Left lobe of liver (tissue), 2 donors: Measurements from ENCODE around the gene CXCL11. TPM values are rescaled to one million over a fixed set of nuclear protein-coding genes. Genes with fewer than 3 reads are reported as not detected.
"Not testable (repeated sequence)": the region's sequence is repeated elsewhere in the genome, so short reads cannot be mapped to it uniquely, and the experiment has no call there.

Experiments
- ATAC-seq: fragments of 200-7000 bp; cut with Tn5 transposase; one replicate; pipeline ENCODE4 v1.9.1; 2020; ENCODE audit warnings: mild to moderate bottlenecking, moderate library complexity
- DNase-seq: peaks from one replicate; pipeline ENCODE4 v3.0.0-alpha.2; 2020; ENCODE audit warnings: low spot score
- total RNA-seq: library from RNA; stranded (reverse); gene quantifications from one replicate; pipeline ENCODE4 v1.2.1, GENCODE V29; 2021
- donor health status: DM: no; HTN: no; CAD: no; lungs with moderate emphysema.
- donor health status: DM: no; HTN: yes; CAD: no.

CXCL11 gene
- total RNA-seq, 1 donor from 2014 or later, result not detected

DNA sequence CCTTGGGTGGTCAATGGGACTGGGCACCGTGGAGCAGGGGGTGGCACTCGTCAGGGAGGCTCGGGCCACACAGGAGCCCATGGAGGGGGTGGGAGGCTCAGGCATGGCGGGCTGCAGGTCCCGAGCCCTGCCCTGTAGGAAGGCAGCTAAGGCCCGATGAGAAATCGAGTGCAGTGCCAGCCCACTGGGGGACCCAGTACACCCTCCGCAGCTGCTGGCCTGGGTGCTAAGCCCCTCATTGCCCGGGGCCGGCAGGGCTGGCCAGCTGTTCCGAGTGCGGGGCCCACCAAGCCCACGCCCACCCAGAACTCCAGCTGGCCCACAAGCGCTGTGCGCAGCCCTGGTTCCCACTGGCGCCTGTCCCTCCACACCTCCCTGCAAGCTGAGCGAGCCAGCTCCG, 7.4 kb upstream of the CXCL11 start:
- not testable (repeated sequence) for ATAC-seq, DNase-seq

DNA sequence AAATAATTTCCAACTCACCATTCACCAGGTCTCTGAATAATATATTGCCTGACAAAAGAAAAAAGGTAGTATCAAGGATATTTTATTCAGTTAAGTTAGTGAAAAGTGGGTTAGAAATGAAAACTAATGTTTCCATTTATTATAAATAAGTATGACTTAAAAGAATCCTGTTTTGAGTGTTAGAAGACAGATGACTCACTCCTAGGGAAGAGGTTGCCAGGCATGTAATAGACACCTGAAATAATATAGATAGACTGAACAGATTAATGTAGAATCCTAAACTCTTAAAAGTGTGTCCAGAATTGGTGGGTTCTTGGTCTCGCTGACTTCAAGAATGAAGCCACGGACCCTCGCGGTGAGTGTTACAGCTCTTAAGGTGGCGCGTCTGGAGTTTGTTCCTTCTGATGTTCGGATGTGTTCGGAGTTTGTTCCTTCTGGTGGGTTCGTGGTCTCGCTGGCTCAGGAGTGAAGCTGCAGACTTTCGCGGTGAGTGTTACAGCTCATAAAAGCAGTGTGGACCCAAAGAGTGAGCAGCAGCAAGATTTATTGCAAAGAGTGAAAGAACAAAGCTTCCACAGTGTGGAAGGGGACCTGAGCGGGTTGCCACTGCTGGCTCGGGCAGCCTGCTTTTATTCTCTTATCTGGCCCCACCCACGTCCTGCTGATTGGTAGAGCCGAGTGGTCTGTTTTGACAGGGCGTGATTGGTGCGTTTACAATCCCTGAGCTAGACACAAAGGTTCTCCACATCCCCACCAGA, 6.5 kb upstream of the CXCL11 start:
- not testable (repeated sequence) for ATAC-seq, DNase-seq

DNA sequence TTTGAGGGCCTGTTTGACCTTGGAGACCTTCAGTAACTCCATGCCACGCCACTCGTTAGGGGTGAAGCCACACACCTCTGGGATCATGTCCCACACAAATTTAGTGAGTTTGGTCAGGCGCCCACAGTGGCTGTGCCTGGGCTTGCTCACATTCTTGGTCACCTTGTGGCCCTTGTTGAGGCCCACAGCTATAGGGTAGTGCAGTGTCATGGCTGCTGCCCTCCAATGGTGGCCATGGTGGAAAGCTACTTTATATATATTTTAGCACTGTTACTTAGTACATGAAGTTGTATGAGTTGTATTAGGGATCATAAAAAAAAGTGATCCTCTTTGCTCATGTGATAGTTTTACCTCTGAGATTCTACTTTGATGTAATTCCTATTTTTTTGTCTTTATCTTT, 985 bp upstream of the CXCL11 start:
- ATAC-seq, result no peak
- DNase-seq, result no peak

DNA sequence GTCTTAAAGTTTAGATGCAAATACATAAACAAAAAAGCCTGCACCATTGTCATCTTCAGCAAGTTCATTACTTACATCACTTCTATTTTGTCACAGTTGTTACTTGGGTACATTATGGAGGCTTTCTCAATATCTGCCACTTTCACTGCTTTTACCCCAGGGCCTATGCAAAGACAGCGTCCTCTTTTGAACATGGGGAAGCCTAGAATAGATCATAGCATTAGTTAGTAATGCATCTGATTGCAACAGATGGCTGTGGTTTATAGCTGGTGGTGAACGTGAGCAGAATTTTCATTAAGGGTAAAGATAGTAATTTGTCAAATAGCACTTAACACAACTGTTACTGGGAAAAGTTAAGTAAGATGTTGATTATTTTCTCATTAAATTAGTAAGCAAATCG, 729 bp downstream of the CXCL11 start:
- DNase-seq (no peak), ATAC-seq (no peak)

DNA sequence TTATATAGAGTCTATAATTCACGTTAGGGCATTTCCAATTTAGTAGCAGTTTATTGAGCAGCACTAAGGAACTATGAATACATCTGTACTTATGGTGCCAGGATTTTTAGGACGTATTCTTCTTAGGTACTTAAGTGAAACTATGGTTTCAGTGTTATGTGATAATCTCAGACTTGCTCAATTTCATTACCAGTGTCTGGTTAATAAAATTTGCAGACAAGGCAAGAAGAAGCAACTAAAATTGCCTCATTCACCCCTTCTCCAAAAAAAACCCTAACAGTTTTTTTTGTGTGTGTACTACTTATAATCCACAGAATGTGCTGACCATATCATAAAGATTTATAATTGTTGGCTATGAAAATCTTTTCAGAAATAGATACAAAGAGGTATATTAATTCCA, 6.6 kb downstream of the CXCL11 start:
- DNase-seq (no peak), ATAC-seq (no peak)

DNA sequence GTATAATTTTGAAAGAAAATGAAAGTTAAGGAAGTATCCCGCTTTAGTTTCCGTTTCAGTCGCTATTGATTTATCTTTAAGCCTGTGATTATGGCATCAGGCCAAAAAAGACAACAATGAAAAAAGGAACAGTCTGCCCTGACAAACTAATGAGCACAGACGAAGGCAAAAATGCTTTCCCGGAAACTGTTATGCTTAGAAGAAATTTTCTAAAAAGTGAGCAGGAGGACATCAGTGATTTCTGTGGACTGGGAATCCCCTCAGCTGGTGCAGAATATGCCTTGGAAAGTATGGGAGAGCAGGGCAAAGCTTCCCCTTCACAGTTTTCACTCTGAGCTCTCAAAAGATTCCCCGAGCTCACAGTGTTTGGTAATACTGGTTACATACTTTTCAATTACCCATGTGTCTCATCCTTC, 7.5 kb downstream of the CXCL11 start:
- no peak for DNase-seq
- ATAC-seq, result peak; percentile 76

DNA sequence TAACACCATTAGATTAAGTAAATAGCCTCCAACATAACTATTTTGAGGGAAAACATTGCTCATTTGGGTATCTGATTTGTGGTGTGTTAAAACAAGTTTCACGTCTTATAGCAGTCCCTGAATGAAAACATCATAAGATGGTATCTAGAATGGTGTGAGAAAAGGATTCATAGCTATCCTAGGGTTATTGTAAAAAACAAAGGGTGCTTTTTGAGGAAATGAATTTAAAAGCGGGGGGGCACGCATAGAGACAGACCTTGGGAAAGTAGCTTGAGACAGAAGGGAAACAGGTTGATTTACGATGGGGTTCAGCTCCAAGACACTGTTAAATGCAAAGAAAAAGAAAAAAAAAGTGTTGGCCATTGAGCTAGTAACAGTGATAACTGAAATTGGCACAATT, 11.8 kb downstream of the CXCL11 start:
- no peak for ATAC-seq

DNA sequence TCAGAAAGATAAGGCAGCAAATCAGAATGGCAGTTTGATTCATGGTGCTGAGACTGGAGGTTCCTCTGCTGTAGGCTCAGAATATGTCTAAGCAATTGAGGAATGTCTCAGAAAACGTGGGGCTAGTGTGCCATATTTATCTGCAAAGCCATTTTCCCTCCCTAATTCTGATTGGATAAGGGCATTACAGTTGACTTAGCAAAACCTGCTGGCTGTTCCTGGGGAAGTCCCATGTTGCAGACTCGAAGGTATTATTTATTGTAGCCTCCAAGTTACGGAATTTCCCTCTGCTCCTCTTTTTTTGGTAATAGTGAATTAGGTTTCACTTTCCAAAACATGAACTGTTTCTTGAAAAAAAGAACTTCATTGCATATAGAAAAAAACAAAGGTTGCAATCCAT, 12.5 kb downstream of the CXCL11 start, which contains the start of gene CXCL10:
Gene CXCL10 (minus strand): TSS at position 109 of the 400 bp plus-strand sequence. CDS start 66 bp downstream, at position 43.
- DNase-seq (no peak), ATAC-seq (peak; percentile 19)

More for the DNA sequence above, 11.8 kb downstream of the CXCL11 start:
- no peak for DNase-seq

DNA sequence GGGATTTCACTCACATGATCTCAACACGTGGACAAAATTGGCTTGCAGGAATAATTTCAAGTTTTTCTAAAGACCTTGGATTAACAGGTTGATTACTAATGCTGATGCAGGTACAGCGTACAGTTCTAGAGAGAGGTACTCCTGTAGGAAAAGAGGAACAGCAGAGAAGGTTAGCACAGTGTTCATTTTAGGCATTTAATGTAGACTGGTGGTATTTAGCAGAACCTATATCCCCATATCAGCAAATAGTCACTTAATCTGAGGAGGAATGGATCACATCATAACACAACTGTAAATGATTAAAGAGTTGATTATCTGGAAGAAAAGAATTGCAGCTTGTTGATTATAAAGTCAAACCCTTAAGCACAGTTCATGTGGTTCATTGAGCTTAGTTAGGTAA, 13.2 kb downstream of the CXCL11 start:
- ATAC-seq (no peak), DNase-seq (no peak)

DNA sequence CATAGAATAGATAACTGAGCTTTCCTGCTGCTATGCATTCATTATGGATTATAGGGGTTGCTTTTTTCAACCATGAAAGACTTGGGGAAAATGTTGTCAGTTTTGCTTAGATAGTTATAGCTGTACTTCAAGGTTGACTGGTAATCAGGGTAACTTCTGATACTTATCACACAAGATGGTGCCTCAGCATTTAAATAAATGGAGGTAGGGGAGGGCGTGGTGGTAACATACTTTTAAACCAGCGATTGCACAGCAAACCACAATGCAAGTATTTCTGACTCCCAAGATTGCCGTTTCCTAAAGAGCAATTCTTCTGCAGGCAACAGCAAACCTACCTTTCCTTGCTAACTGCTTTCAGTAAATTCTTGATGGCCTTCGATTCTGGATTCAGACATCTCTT, 13.8 kb downstream of the CXCL11 start:
- DNase-seq (no peak), ATAC-seq (no peak)

DNA sequence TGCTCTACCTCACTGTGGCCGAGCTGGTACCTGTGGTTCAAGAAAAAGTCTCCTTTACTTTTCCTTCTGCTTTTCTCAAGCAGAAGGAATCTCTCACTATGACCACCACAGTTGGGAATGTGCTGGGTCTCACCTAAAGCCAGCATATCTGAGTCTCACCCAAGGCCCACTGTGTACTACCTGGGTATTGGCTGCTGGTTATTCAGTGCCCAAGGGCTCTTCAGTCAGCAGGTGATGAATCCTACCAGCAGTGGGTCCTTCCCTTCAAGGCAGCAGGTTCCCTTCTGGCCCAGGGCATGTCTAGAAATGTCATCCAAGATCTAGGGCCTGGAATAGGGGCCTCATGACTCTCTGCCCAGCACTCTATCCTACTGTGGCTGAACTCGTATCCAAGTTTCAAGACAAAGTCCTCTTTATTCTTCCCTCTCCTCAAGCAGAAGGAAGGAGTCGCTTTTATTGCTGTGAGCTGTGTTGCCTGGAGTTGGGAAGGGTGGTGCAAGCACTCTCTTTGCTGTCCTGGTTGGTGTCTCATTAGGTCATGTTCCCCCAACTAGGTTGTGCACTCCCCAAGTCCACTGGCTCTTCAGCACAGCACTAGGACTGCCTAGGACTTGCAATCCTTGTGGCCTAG, 18.7 kb downstream of the CXCL11 start:
- DNase-seq (no peak), ATAC-seq (no peak)

DNA sequence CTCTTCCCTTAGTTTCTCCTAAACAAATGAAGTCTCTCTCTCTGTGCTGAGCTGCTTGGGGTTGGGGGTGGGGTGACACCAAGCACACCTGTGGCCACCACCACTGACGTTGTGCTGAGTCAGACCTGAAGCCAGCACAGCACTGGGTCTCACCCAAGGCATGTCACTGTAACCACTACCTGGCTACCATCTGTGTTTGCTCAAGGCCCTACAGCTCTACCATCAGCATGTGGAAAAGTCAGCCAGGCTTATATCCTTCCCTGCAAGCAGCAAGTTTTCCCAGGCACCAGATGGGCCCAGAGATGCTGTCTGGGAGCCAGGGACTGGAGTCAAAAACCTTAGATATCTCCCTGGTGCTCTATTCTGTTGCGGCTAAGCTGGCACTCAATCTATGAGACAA, 19.5 kb downstream of the CXCL11 start:
- no peak for DNase-seq
- ATAC-seq, result peak; percentile 45

DNA sequence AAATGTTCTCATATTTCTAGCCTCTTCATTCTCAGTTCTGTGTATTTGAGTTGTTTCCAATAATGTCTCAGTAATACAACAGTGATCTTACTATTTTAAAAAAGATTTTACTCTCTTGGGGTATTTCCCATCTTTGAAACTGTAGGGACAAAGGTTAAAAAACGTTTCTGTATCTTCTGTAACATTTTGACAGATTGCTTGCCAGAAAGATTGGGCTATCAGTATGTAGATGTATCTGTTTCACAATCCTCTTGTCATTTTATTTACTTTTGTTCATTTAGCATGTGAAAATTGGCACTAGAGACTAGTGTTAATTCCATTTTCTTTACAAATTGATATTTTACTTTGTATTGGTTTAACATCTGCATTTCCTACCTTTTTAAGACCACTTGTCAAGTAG, 22.3 kb downstream of the CXCL11 start:
- peak; percentile 55 for ATAC-seq

DNA sequence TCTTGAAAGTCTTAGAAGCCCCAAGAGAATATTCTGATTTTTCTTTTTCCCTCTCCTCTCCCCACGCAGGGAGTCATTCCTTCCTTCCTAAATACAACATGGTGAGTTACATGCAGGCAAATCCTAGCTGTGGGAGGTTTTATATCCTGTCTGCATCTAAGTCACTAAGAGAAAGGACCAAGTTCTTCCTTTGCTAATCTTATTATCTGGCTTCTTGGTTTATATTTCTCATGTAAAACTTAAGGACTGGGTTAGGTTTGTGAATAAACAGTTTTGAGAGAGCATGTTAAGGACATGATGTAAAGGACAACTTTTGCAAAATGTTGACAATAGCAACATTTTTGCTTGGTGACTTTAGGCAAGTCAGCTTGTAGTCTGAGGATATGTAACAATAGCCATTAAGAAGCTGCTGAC, 23.5 kb downstream of the CXCL11 start:
- no peak for ATAC-seq
- DNase-seq, result no peak

More for the DNA sequence above, 22.3 kb downstream of the CXCL11 start:
- no peak for DNase-seq

DNA sequence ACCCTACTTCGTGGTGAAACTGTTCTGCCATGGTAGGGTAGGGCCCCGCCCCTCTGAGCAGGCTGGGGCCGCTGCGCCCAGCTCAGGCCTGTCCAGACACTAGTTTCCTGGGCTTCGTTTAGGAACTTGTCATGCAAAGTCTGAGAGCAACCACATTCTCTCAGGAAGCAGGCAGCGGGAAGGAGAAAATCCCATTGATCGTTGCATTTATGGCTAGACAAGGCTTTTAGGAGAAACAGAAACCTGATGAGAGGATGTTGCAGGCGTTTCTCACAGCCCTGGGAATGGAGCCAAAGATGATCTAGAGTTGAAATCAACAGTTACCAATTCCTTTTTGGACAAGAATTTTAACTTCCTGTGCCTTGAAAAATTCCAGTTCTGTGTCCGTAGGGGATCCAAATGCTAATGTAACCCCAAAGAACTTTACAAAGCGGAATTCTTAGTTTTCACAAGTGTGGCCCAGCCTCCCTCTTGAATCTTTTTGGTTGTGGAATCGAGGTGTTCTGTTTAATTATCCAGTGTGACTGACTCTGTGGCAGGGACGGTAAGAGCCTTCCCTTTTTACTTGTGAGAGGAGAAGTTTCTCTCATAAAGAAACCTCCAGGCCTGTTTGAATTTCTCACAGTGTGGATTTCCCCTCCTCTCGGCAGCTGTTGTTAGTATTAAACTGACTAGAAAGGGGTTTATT, 24.0 kb downstream of the CXCL11 start:
- DNase-seq (no peak), ATAC-seq (peak; percentile 45)

DNA sequence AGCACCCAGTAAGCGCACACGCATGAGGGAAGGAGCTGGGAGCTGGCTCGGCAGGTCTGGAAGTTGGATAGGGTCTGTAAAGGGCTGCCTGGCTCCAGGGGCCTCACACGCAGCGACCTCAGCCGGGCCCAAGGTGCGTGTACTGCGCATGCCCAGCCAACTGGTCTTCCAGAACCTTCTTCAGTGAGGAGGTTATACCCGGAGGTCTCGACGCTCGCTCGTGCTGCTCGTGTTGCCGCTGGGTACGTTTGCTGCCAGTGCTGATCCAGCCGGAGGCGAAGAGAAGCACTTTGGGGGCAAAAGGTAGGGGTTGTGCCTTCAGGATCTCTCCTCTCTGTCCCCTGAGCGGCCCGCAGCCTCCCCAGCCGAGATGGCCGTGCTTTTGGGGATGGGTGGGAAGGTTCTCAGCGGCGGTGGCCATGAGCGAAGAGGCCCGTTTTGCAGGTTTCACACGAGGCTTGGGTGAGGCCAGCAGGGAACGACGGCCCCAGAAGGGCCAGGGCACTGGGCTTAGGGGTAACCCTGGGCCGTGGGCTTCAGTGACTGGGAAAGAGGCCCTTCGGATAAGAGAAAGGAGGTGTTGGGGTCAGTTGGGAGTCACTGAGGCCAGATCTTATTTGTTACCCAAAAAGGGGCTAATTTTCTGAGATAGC, 24.7 kb downstream of the CXCL11 start:
- ATAC-seq (no peak), DNase-seq (no peak)

DNA sequence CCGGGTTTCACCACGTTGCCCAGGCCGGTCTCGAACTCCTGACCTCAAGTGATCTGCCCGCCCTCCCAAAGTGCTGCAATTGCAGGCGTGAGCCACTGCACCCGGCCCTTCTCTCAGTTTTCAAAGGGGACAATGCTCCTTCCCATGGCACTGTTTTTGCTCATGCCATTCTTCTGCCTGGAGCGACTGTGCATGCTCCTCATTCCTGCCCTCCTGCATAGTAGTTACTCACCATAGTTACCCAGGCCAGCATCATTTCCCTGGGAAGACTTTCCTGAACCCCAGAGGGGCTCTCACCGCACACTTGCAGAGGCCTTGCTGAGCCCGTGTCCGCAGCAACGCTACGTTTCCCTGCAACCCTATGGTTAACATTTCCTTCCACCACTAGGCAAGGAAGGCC, 25.3 kb downstream of the CXCL11 start:
- ATAC-seq (no peak), DNase-seq (no peak)

DNA sequence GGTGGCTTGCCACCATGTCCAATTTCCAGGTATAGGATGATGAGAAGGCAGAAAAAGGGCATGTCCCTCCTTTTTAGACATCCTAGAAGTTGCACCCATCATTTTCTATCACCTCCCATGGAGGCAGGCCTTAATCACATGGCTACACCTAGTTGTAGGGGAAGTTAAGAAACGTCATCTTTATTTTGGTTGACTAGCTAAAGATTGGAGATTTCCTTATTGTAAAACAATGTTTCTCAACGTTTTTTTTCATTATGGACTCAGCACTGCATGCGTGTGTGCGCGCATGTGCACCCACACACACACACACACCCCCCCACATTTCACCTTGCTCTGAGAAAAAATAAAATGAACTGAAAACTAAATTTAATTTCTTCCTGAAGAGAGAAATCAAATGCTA, 26.6 kb downstream of the CXCL11 start:
- DNase-seq (no peak), ATAC-seq (no peak)

DNA sequence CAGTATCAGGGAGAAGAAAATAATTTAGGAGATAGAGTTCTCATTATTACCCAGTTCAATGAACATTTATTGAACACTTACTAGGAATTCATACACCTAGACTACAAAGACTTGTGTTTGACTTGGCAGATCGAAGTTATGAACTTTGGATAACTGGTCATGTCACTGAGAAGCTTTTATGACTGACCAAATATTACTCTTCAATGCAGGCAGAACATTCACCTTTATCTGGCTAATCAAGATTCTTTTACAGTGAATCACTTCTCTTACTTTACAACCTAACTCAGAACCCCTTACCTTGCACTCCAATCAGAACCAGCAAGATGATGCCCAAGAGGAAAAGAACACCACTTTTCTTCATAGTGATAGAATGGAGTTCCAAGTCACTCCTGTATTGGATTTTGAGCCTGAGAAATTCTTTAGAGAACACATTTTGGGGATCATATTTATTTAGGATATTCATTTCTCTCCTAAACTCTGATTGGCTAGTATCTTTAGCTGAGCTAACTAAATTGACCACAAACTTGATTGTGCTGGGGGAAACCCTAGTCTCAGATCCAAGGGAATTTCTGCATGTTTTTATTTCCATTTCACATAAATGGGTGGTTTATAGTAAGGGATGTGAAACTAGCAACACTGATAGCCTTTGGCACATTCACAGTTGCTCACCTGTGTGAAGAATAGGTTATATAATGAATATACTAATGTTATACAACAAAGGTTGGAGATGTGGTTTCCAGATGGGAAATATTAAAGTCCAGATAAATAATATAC, 28.6 kb downstream of the CXCL11 start, which contains the start of gene CXCL9:
Gene CXCL9 (minus strand): TSS at position 421 of the 774 bp plus-strand sequence. CDS start 60 bp downstream, at position 361.
- no peak for DNase-seq
- peak; percentile 88 for ATAC-seq

DNA sequence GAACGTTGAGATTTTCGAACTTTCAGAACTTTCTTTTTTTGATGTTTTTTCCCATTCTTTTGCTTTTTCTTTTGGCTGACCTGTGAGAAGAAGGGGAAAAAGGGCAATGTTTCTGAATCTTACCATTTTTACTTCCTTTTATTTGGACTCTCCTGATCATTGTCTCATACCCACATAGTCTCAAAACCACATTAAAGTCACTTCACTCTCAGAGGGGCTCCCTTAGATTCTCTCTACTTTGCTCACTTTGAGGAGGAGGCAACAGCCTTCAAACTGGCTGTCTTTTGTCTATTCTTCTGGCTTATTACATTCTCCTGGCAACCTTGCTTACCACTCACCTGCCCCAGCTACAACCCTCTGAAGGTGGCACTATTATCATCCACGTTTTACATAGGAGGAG, 32.2 kb downstream of the CXCL11 start:
- no peak for DNase-seq
- ATAC-seq, result no peak
